ENCODE results near the gene CKM.

The CKM gene

GRCh38 chr19:45333609-45334303, 11.1 kb upstream of the CKM start:
- no peak for DNase-seq (ENCODE audit: low read depth)
- no peak for TF ChIP-seq CTCF (IDR thresholded peaks at IDR 0.05; ENCODE audit: insufficient read depth, low read depth, low read length, missing control alignments)
- no peak overlapping the region for H3K4me3 ChIP-seq (ENCODE audit: low read length)

- H3K4me3 ChIP-seq (ENCODE audit: low read length), result no peak overlapping the region
- no peak for TF ChIP-seq CTCF (IDR thresholded peaks at IDR 0.05; ENCODE audit: insufficient read depth, low read depth, low read length, missing control alignments)
- DNase-seq (ENCODE audit: low read depth), result no peak
These were observed 8.7 kb upstream of the CKM start for GRCh38 chr19:45331411-45331810.

- no peak for TF ChIP-seq CTCF (IDR thresholded peaks at IDR 0.05; ENCODE audit: insufficient read depth, low read depth, low read length, missing control alignments)
- H3K4me3 ChIP-seq (ENCODE audit: low read length), result no peak overlapping the region
- DNase-seq (ENCODE audit: low read depth), result no peak
These were observed 4.9 kb upstream of the CKM start for GRCh38 chr19:45327404-45328143.

GRCh38 chr19:45324349-45324907, 1.8 kb upstream of the CKM start:
- no peak for TF ChIP-seq CTCF (IDR thresholded peaks at IDR 0.05; ENCODE audit: insufficient read depth, low read depth, low read length, missing control alignments)
- DNase-seq (ENCODE audit: low read depth), result no peak
- no peak overlapping the region for H3K4me3 ChIP-seq (ENCODE audit: low read length)

- no peak for DNase-seq (ENCODE audit: low read depth)
- H3K4me3 ChIP-seq (ENCODE audit: low read length), result peak overlapping the region; percentile 4
- TF ChIP-seq CTCF (IDR thresholded peaks at IDR 0.05; ENCODE audit: insufficient read depth, low read depth, low read length, missing control alignments), result no peak
These were observed 1.0 kb upstream of the CKM start for GRCh38 chr19:45323671-45324081.

- no peak for TF ChIP-seq CTCF (IDR thresholded peaks at IDR 0.05; ENCODE audit: insufficient read depth, low read depth, low read length, missing control alignments)
- DNase-seq (ENCODE audit: low read depth), result no peak
- no peak overlapping the region for H3K4me3 ChIP-seq (ENCODE audit: low read length)
These were observed 364 bp downstream of the CKM start for GRCh38 chr19:45322311-45322710.

All from epithelial cell of esophagus (primary cell).